ENCODE data around the gene CBL.

- TF ChIP-seq CTCF (IDR thresholded peaks at IDR 0.05) (no peak), EP300 (IDR thresholded peaks at IDR 0.05) (no peak), POLR2A (IDR thresholded peaks at IDR 0.05) (no peak)
These were observed 138.3 kb downstream of the CBL start for GRCh38 chr11:119344291-119345010.
